T47D (cell line): ENCODE measurements around the gene MNT.

ENCODE experiments used
- DNase-seq, 2 experiments: peaks; one replicate each; pipeline versions ENCODE4 v3.0.0 to v3.0.0-alpha.2; 2011 to 2012; ENCODE audit warnings: low read depth in 1 of 2, low spot score in 1 of 2
- JUND ChIP-seq: IDR thresholded peaks from 2 replicates; pipeline ENCODE4 v1.6.1; 2012; ENCODE audit warnings: low read depth
- in situ Hi-C: cut with HindIII; loops from 2 replicates; pipeline ENCODE4 v1.10.0; 2016; ENCODE audit warnings: low sequenced_read_pairs, low pct_unique_long_range_greater_than_20kb

MNT gene

DNA sequence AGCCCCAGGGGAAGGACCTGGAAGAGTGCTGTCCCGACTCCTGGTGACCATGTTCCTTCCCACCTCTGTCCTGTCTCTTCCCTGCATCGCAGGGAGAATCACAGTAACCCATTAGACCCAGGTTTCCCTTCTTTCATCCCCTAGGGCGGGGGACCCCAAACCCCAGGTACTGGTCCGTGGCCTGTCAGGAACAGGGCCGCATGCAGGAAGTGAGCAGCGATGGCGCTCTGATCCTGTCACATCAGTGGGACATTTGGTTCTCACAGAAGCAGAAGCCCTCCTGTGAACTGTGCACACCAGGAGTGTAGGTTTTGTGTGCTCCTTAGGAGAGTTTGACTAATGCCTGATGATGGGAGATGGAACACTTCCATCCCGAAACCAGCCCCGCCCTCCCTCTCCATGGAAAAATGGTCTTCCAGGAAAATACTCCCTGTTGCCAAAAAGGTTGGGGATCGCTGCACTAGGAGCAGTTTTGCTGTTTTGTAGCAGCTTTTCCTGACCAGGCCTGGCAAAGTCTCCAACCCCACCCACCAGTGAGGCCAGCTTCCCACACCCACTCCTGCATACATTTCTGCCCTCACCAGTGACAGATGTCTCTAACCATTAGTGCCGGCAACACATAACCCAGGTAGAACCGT lies 10.5 kb downstream of the MNT start:
- in situ Hi-C loops: no loop called here
- TF ChIP-seq JUND: no peak
- DNase-seq: no peak

DNA sequence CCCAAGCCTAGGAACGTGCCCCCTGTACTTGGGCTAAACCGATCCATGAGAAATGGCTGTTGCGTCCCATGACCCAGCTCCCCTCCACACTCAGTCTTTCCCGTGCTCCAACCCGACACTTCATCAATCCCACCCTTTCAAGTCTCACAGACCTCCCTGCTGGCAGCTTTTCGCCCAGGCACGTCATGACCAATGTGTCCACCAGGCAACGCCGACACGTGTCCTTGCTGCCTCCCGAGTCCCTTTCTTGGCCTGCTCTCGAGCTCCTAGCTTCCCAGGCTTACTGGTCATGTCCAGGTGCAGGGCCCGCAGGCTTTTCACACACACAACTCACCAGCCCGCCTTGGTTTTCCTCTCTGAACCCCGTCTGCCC lies 12.2 kb downstream of the MNT start:
- in situ Hi-C loops: no loop called here
- no peak for DNase-seq
- no peak for TF ChIP-seq JUND

- TF ChIP-seq JUND: no peak
- DNase-seq: no peak
- in situ Hi-C loops: no loop called here
Measured at GRCh38 chr17:2388020-2388682, 12.7 kb downstream of the MNT start.

- in situ Hi-C loops: no loop called here
- DNase-seq: no peak
- TF ChIP-seq JUND: no peak
Measured at GRCh38 chr17:2387086-2388019, 13.5 kb downstream of the MNT start.

DNA sequence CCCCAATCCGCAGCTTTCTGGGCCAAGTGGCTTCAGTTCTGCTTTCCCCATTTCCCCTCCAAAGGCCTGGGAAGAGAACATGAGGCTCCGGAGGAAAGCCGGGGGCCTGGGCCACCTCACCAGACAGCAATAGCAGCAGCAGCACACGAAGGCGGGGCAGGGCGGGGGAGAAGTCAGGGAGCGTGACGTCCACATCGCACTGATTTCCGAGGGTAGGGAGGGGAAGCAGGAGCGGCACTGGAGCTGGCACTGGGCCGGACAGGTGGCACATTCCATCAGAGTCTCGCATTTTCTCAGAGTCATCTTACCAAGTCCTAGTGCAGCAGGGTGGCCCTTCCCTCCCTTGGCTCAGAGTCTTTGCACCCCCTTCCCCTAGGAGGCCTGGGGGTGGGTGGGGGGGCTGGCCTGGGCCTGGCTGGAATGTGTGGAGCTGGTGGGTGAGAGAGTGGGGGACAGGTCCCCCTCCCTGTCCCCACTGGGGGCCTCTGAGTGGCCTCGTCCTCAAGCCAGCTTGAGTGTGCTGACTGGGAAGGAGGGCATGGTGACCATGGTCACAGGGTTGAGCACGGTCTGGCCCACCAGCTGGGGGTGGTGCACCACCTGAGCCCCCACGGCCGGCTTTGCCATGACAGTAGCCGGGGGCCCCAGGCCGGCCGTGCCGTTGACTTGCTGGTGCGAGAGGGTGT lies 14.3 kb downstream of the MNT start:
- DNase-seq: no peak
- in situ Hi-C loops: no loop called here
- no peak for TF ChIP-seq JUND

DNA sequence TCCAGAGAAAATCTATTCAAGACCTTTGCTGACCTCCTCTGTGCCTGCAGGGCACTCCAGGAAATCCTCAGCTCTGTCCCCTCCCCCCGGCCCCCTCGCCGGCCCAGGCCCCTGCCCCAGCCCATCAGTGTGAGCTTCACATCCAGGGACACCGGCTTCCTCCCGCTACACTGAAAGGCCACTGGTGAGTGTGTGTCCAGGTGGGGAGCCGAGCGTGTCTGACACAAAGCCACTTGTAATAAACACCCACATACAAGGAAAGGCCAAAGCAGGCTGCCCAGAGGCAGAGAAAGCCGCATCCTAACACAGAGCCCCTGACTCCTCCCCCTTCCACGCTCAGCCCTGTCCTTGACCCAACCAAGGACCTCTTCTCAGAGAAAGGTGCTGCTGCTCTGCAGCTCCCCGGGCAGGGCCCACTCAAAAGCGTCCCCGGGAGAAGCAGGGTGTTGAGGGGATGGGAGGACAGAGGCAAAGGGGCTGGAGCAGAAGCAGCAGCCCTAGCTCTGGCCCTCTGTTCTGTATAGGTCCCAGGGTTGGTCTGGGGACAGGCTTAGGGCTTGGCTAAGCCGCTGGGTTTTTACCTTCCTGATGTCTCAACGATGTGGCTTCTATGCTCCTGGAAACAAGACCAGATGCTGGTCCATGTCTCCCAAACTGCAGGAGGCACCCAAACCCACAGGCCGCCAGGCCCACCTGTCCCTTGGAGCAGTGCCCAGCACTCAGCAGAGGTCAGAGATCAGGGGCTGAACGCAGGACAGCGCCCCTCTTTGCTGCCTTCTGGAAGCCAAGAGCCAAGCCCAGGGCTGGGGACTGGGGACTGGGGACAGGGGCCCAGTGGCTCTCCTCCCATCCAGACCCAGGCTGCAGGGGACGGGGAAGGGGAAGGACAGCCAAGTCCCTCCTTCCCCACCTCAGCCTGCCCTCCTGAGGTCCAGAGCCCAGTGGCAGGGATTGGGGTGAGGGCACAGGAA lies 15.3 kb downstream of the MNT start:
- TF ChIP-seq JUND: no peak
- in situ Hi-C loops: no loop called here
- DNase-seq: no peak

DNA sequence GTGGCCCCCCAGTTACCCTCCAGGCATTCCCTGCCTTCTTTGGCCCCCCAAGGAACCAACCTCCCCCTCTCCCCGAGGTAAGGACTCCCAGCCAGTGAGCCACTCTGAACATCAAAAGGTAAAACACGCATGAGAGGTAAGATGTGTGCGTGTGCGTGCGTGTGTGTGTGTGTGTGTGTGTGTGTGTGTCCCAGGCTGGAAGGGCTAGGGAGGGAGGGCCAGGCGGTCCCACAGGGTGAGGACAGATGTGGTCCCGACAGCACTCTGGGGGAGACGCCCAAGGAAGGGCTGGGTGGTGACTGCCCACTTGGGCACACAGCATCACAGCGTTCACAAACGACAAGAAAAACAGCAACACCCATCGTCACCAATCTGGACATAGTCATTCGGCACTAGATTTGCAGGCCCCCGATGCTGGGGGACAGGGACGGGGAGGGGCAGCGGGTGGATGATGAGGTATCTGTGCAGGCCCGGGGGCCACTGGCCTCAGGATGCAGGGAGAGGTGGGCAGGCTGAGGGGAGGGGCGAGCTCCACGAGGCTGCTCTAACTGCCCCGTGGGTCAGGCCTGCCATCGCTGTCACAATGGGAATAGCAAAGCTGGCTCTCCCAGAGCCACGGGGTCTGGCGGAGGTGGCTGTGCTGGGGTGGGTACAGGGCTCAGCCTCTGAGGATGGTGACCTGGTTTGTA lies 16.3 kb downstream of the MNT start:
- in situ Hi-C loops: no loop called here
- no peak for TF ChIP-seq JUND

DNA sequence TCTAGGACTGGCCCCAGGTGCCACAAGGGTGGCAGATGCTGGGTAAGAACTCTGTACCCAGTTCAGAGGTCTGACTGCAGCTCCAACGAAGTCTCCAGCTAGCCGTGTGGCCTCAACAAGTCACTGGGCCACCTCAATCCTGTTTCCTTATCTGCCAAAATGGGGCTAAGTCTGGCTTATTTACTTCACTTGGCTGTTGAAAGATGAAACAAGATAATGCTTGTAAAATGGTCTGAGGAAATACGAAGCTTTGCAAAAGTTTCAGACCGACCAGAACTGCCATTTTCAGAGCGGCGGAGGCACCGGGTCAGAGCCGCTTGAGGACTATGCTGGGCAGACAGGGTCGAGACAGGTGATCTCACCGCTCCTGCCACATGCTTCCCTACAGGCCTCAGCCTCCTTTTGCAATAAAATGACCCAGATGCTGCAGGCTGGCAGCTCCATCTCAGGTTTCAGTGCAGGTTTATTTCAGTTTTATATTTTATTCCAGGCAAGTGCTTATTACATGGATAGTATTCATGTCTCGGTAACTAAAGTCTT lies 17.2 kb downstream of the MNT start:
- in situ Hi-C loops: no loop called here
- TF ChIP-seq JUND: no peak
- no peak for DNase-seq

More for the DNA sequence above, 16.3 kb downstream of the MNT start:
- no peak for DNase-seq

DNA sequence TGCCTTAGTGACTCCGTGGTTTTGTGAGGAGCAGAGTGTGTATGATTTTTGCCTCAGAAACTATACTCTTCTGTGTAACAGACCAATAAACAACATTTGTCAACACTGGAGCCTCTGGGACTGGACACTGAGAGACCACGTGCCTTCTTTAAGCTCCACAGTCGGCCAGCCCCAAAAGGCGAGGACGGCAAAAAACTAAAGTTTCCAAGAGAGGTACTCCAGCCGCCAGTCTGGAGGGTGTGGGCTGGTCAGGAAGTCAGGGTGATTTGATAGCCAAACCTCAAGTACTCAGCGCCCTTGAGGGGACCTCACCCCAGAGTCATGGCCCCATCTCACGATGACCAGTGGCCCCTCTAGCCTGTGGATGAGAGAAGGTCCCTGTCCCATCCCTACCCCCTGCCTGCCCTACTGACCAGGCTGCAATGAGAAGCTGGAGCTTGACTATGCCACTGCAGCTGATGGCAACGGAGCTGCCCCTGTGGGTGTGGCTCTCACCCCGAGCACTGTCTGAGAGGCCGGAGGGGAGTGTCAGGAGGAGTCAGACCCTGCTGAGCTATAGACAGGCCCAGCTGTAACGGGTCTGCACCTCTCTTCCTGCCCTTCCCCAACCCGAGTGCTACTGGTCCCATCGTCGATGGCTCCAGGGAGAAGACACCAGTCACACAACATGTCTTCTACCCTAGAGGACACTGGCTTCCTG lies 19.8 kb downstream of the MNT start:
- in situ Hi-C loops: no loop called here

GRCh38 chr17:2380226-2380922 lies 20.5 kb downstream of the MNT start:
- no peak for DNase-seq
- no peak for TF ChIP-seq JUND
- in situ Hi-C loops: no loop called here

More for the DNA sequence above, 19.8 kb downstream of the MNT start:
- DNase-seq: no peak
- no peak for TF ChIP-seq JUND
